Colonic mucosa (tissue), 4 donors: ENCODE results near the gene DDX23. TPM values are rescaled to one million over a fixed set of nuclear protein-coding genes. Genes with fewer than 3 reads are reported as not detected.
"Not testable (repeated sequence)": the region's sequence is repeated elsewhere in the genome, so short reads cannot be mapped to it uniquely, and the experiment has no call there.

Source experiments
- DNase-seq: peaks from one replicate; pipeline ENCODE4 v3.0.0-alpha.2; 2020
- H3K27ac ChIP-seq: fragments of 200-600 bp; one replicate; pipeline ENCODE4 v1.8.0; 2021
- H3K27me3 ChIP-seq: fragments of 200-600 bp; one replicate; pipeline ENCODE4 v1.8.0; 2021
- H3K36me3 ChIP-seq: fragments of 200-600 bp; one replicate; pipeline ENCODE4 v1.8.0; 2021
- H3K4me1 ChIP-seq: fragments of 200-600 bp; one replicate; pipeline ENCODE4 v1.8.0; 2021; ENCODE audit warnings: mild to moderate bottlenecking
- H3K4me3 ChIP-seq: fragments of 200-600 bp; one replicate; pipeline ENCODE4 v1.8.0; 2021
- H3K9ac ChIP-seq, 2 donors: one replicate each; pipeline ENCODE4 v1.7.0; 2013; ENCODE audit warnings: control low read depth in 2 of 2, low read depth in 2 of 2, low read length in 2 of 2
- H3K9me3 ChIP-seq: fragments of 200-600 bp; one replicate; pipeline ENCODE4 v1.8.0; 2021
- CTCF ChIP-seq: fragments of 200-600 bp; IDR thresholded peaks from one replicate; pipeline ENCODE4 v1.8.0; 2022; ENCODE audit warnings: antibody characterized with exemption, mild to moderate bottlenecking
- intact Hi-C: fragments of 100-400 bp; cut with DNase I; formaldehyde crosslinking; loops from one replicate; pipeline ENCODE4 v1.14.1; 2022
- total RNA-seq, 2 donors: library from RNA; stranded (reverse); fragmentation: NEBNext Ultra II Directional in 1 of 2; extraction: Animal tissue kit (Norgen Biotek cat#: 25700) in 1 of 2; gene quantifications; one replicate each; pipeline ENCODE4 v1.2.1, GENCODE V29; 2021
- donor health status: healthy.
- donor health status: DM: no; HTN: no; CAD: no.
- donor health status: DM: no; HTN: no; CAD: no.

DDX23 gene
- total RNA-seq, 2 donors from 2014 or later = 87.2 to 150 TPM

- intact Hi-C loops = loop anchor here (1.0 to 10.0 kb wide), 2 partner anchors 36 to 130 kb away; no protein-coding TSS in a partner anchor
- TF ChIP-seq CTCF = no peak
- H3K27ac ChIP-seq = no peak overlapping the region
Measured at GRCh38 chr12:48854488-48854887, 2.5 kb upstream of the DDX23 start.

GRCh38 chr12:48852734-48853688 is 1.0 kb upstream of the DDX23 start:
- Histone ChIP-seq H3K4me1 (peaks cover 10% of the 10 kb centered on the region), H3K4me3 (peak overlapping the region; percentile 94), H3K36me3 (no peaks in the 10 kb centered on the region), H3K27me3 (no peaks in the 10 kb centered on the region), H3K27ac (peak overlapping the region; percentile 85), H3K9ac (peak overlapping the region; percentile 19 to 85), H3K9me3 (no peaks in the 10 kb centered on the region)
- intact Hi-C loops = loop anchor here (10.0 kb wide), 1 partner anchor 132 kb away; no protein-coding TSS in a partner anchor
- peak; percentile 96 for DNase-seq
- peak; percentile 82 for TF ChIP-seq CTCF

More at GRCh38 chr12:48854488-48854887, 2.5 kb upstream of the DDX23 start:
- no peaks in the 10 kb centered on the region for H3K27me3 ChIP-seq
- no peaks in the 10 kb centered on the region for H3K9me3 ChIP-seq
- H3K36me3 ChIP-seq = no peaks in the 10 kb centered on the region
- DNase-seq = no peak
- H3K4me1 ChIP-seq = peaks cover 10% of the 10 kb centered on the region
- no peak overlapping the region for H3K9ac ChIP-seq
- H3K4me3 ChIP-seq = no peak overlapping the region

- H3K9me3 ChIP-seq, DNase-seq, intact Hi-C loops, H3K27ac ChIP-seq, H3K4me3 ChIP-seq, H3K9ac ChIP-seq, H3K27me3 ChIP-seq, H3K4me1 ChIP-seq: not testable (repeated sequence)
- peaks cover 32% of the 10 kb centered on the region for H3K36me3 ChIP-seq
Measured at GRCh38 chr12:48842021-48842420, 9.9 kb downstream of the DDX23 start.

- TF ChIP-seq CTCF = no peak
- no peaks in the 10 kb centered on the region for H3K4me1 ChIP-seq
- no peak for DNase-seq
- no peak overlapping the region for H3K9ac ChIP-seq
- no peak overlapping the region for H3K27ac ChIP-seq
- no peaks in the 10 kb centered on the region for H3K27me3 ChIP-seq
- H3K36me3 ChIP-seq = peaks cover 25% of the 10 kb centered on the region
- intact Hi-C loops = no loop called here
- no peak overlapping the region for H3K4me3 ChIP-seq
- H3K9me3 ChIP-seq = no peaks in the 10 kb centered on the region
Measured at GRCh38 chr12:48838048-48838447, 13.9 kb downstream of the DDX23 start.

GRCh38 chr12:48832321-48833060 is 19.5 kb downstream of the DDX23 start:
- H3K36me3 ChIP-seq = peaks cover 24% of the 10 kb centered on the region
- H3K4me1 ChIP-seq = no peaks in the 10 kb centered on the region
- DNase-seq = no peak
- H3K27ac ChIP-seq = no peak overlapping the region
- no peak for TF ChIP-seq CTCF
- H3K4me3 ChIP-seq = no peak overlapping the region
- intact Hi-C loops = no loop called here
- H3K9ac ChIP-seq = no peak overlapping the region
- no peaks in the 10 kb centered on the region for H3K9me3 ChIP-seq
- no peaks in the 10 kb centered on the region for H3K27me3 ChIP-seq
